Endodermal cell (in vitro differentiated cells): ENCODE data around the gene DCAF5. TPM values are rescaled to one million over a fixed set of nuclear protein-coding genes. Genes with fewer than 3 reads are reported as not detected.

ENCODE experiments used
- DNase-seq: peaks from one replicate; pipeline ENCODE4 v3.0.0-alpha.2; 2017
- H3K27ac ChIP-seq: 2 replicates; pipeline ENCODE4 v1.5.1; 2013; ENCODE audit warnings: mild to moderate bottlenecking, low read depth, low read length, moderate library complexity
- H3K27me3 ChIP-seq: 2 replicates; pipeline ENCODE4 v1.6.1; 2013; ENCODE audit warnings: mild to moderate bottlenecking, low read length, moderate library complexity; ENCODE audit not compliant: insufficient read depth, control insufficient read depth, poor library complexity, severe bottlenecking
- H3K36me3 ChIP-seq: 2 replicates; pipeline ENCODE4 v1.7.0; 2013; ENCODE audit warnings: mild to moderate bottlenecking, low read length, moderate library complexity; ENCODE audit not compliant: control insufficient read depth, insufficient read depth
- H3K4me1 ChIP-seq: one replicate; pipeline ENCODE4 v1.7.0; 2013; ENCODE audit warnings: low read length; ENCODE audit not compliant: control insufficient read depth, insufficient read depth
- H3K4me3 ChIP-seq: 2 replicates; pipeline ENCODE4 v1.5.1; 2013; ENCODE audit warnings: mild to moderate bottlenecking, low read length, moderate library complexity
- H3K9ac ChIP-seq: 2 replicates; pipeline ENCODE4 v1.6.1; 2013; ENCODE audit warnings: mild to moderate bottlenecking, low read length, moderate library complexity; ENCODE audit not compliant: poor library complexity, severe bottlenecking; ENCODE audit errors: extremely low read depth
- H3K9me3 ChIP-seq: 2 replicates; pipeline ENCODE4 v1.6.1; 2013; ENCODE audit warnings: mild to moderate bottlenecking, low read length, moderate library complexity; ENCODE audit not compliant: control insufficient read depth
- H3K27ac Mint-ChIP-seq: 2 replicates; pipeline ENCODE4 v1.8.0; 2020; ENCODE audit warnings: mixed read lengths
- H3K27me3 Mint-ChIP-seq: 2 replicates; pipeline ENCODE4 v1.8.0; 2021; ENCODE audit warnings: mild to moderate bottlenecking, mixed read lengths; ENCODE audit not compliant: insufficient read depth
- H3K36me3 Mint-ChIP-seq: 2 replicates; pipeline ENCODE4 v1.8.0; 2020; ENCODE audit warnings: low read depth, mixed read lengths
- H3K4me1 Mint-ChIP-seq: 2 replicates; pipeline ENCODE4 v1.8.0; 2020; ENCODE audit warnings: mixed read lengths
- H3K4me3 Mint-ChIP-seq: 2 replicates; pipeline ENCODE4 v1.8.0; 2020; ENCODE audit warnings: mild to moderate bottlenecking, moderate library complexity, mixed read lengths
- H3K9me3 Mint-ChIP-seq: 2 replicates; pipeline ENCODE4 v1.8.0; 2020; ENCODE audit warnings: mild to moderate bottlenecking, mixed read lengths
- WGBS, 2 experiments: methylation state at CpG; one replicate each; pipeline versions ENCODE4 v1.1.5 to v1.1.7; 2013; ENCODE audit warnings: missing lambda C conversion rate in 2 of 2, mixed read lengths in 1 of 2; ENCODE audit not compliant: insufficient coverage in 1 of 2, insufficient read length in 1 of 2; 5-methylcytosine and 5-hydroxymethylcytosine counted together
- total RNA-seq, 2 donors: library from RNA; stranded (reverse); fragmentation: NEBNext Ultra II Directional in 1 of 2; extraction: Animal tissue kit (Norgen Biotek cat#: 25700) in 1 of 2; gene quantifications; 2 replicates in 1 of 2; 3 replicates in 1 of 2; pipeline ENCODE4 v1.2.1, GENCODE V29; 2021
- TF ChIP-seq, protein P1 (sequence below): fragments of 200-600 bp; sonication (generic); conservative IDR thresholded peaks from 2 replicates; pipeline ENCODE4 v1.5.0; 2021; ENCODE audit warnings: antibody characterized with exemption, mild to moderate bottlenecking

The DCAF5 gene
- total RNA-seq, 2 donors from 2014 or later: 61.1 to 69.6 TPM

DNA sequence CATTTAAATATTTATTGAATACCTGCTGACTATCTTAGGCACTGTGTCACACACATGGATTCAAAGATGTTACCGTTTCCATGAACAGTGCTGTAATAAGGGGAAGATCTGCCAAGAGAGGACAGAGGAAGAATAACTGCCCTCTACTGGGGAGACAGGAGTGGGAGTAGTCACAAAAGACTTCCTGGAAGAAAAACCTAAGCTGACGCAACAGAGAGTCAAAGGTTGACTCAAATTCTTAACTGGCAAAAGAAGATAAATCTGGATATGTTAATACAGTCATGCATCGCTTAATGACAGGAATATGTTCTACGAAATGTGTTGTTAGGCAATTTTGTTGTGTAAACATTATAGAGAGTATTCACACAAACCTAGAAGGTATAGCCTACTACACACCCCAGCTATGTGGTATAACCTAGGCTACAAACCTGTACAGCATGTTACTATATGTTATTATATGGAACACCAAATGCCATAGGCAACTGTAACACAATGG lies 51.5 kb downstream of the DCAF5 start:
- no peak overlapping the region for H3K27ac ChIP-seq
- H3K36me3 Mint-ChIP-seq: peaks cover 13% of the 10 kb centered on the region
- DNase-seq: no peak
- no peaks in the 10 kb centered on the region for H3K27me3 Mint-ChIP-seq
- no peaks in the 10 kb centered on the region for H3K9me3 ChIP-seq
- peaks cover 66% of the 10 kb centered on the region for H3K36me3 ChIP-seq
- no peak overlapping the region for H3K4me3 Mint-ChIP-seq
- no peak overlapping the region for H3K27ac Mint-ChIP-seq
- TF ChIP-seq, protein P1, sequence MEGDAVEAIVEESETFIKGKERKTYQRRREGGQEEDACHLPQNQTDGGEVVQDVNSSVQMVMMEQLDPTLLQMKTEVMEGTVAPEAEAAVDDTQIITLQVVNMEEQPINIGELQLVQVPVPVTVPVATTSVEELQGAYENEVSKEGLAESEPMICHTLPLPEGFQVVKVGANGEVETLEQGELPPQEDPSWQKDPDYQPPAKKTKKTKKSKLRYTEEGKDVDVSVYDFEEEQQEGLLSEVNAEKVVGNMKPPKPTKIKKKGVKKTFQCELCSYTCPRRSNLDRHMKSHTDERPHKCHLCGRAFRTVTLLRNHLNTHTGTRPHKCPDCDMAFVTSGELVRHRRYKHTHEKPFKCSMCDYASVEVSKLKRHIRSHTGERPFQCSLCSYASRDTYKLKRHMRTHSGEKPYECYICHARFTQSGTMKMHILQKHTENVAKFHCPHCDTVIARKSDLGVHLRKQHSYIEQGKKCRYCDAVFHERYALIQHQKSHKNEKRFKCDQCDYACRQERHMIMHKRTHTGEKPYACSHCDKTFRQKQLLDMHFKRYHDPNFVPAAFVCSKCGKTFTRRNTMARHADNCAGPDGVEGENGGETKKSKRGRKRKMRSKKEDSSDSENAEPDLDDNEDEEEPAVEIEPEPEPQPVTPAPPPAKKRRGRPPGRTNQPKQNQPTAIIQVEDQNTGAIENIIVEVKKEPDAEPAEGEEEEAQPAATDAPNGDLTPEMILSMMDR: peak; percentile 80
- no peaks in the 10 kb centered on the region for H3K27me3 ChIP-seq
- 91 to 94% methylated on average over 2 to 4 of the region's 4 CpGs for WGBS, 2 experiments
- H3K4me1 Mint-ChIP-seq: peaks cover 16% of the 10 kb centered on the region
- H3K4me3 ChIP-seq: no peak overlapping the region
- H3K4me1 ChIP-seq: no peaks in the 10 kb centered on the region
- H3K9ac ChIP-seq: no peak overlapping the region
- no peaks in the 10 kb centered on the region for H3K9me3 Mint-ChIP-seq

DNA sequence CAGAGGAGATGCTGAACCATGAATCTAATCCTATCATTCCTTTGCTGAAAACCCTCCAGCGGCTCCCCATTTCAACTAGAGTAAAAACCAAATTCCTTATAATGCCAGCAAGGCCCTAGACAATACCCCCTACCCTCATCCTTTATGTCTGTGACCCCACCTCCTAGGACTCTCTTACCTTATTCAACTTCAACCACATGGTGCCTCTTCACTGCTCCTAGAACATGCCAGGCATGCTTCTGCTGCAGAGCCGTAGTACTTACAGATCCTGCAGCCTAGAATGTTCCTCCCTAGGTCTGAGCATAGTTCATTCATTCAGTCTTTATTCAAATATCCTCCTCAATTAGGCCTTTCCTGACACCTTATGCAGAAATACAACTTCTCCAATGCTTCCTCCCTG lies 54.9 kb downstream of the DCAF5 start:
- peak overlapping the region; percentile 41 for H3K27ac ChIP-seq
- H3K27me3 ChIP-seq: no peaks in the 10 kb centered on the region
- Mint-ChIP-seq H3K4me1 (peaks cover 49% of the 10 kb centered on the region), H3K36me3 (peaks cover 10% of the 10 kb centered on the region), H3K4me3 (no peak overlapping the region), H3K27ac (peak overlapping the region; percentile 6), H3K27me3 (no peaks in the 10 kb centered on the region), H3K9me3 (no peaks in the 10 kb centered on the region)
- DNase-seq: no peak
- H3K9ac ChIP-seq: no peak overlapping the region
- no peak overlapping the region for H3K4me3 ChIP-seq
- H3K4me1 ChIP-seq: peaks cover 24% of the 10 kb centered on the region
- H3K36me3 ChIP-seq: peaks cover 42% of the 10 kb centered on the region
- no peaks in the 10 kb centered on the region for H3K9me3 ChIP-seq
- WGBS, 2 experiments: 72 to 85% methylated on average over 2 of the region's 2 CpGs
- TF ChIP-seq, protein P1: no peak

DNA sequence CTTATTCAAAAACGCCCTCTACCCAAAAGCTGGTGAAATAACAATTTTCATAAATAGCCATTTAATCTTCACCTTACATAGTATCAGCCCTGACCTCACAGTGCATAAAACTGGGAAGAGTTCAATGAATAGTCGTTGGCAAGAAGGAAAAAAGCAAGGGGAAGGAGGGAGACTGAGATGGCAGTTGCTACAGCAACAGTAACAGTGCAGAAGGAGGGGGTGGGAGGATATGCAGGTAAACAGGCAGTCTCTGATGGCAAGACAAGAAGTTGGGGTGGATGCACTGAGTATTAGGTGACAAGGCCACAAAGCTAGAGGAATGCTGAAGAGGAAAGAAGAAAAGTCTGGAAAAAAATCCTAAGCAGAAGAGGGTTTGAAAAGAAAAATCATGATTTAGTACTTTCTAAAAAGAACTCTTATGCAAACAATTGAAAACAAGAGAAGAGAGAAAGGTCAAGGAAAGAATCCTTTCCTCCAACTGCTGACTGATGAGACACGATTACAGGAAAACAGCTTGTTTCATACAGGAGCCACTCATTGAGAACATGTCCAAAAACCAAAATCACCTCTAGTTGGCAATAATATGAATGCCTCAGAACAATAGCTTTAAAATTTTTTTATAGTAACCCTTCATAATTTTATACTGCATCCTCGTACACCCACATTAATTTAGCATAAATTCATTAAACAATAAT lies 56.0 kb downstream of the DCAF5 start:
- Mint-ChIP-seq H3K4me3 (no peak overlapping the region), H3K27ac (no peak overlapping the region), H3K36me3 (peaks cover 10% of the 10 kb centered on the region), H3K27me3 (no peaks in the 10 kb centered on the region), H3K4me1 (peaks cover 50% of the 10 kb centered on the region), H3K9me3 (no peaks in the 10 kb centered on the region)
- Histone ChIP-seq H3K9me3 (no peaks in the 10 kb centered on the region), H3K4me1 (peaks cover 24% of the 10 kb centered on the region), H3K9ac (no peak overlapping the region), H3K27me3 (no peaks in the 10 kb centered on the region), H3K4me3 (no peak overlapping the region), H3K36me3 (peaks cover 47% of the 10 kb centered on the region), H3K27ac (no peak overlapping the region)
- no peak for DNase-seq
- 82 to 90% methylated on average over 2 to 4 of the region's 4 CpGs for WGBS, 2 experiments
- TF ChIP-seq, protein P1: no peak
